AG09309 (cell line): ENCODE results near the gene TIMP4.

Source experiments
- DNase-seq: peaks from one replicate; pipeline ENCODE4 v3.0.0-alpha.2; 2010; ENCODE audit warnings: low read depth
- H3K4me3 ChIP-seq: 2 replicates; pipeline ENCODE4 v1.5.1; 2011; ENCODE audit warnings: mild to moderate bottlenecking, low read depth, low read length, moderate library complexity; ENCODE audit not compliant: control insufficient read depth
- CTCF ChIP-seq: IDR thresholded peaks from 2 replicates; pipeline ENCODE4 v1.5.1; 2011; ENCODE audit warnings: mild to moderate bottlenecking, low read depth, low read length, inconsistent platforms; ENCODE audit not compliant: insufficient read depth, control insufficient read depth; ENCODE audit errors: missing control alignments

Gene TIMP4

DNA sequence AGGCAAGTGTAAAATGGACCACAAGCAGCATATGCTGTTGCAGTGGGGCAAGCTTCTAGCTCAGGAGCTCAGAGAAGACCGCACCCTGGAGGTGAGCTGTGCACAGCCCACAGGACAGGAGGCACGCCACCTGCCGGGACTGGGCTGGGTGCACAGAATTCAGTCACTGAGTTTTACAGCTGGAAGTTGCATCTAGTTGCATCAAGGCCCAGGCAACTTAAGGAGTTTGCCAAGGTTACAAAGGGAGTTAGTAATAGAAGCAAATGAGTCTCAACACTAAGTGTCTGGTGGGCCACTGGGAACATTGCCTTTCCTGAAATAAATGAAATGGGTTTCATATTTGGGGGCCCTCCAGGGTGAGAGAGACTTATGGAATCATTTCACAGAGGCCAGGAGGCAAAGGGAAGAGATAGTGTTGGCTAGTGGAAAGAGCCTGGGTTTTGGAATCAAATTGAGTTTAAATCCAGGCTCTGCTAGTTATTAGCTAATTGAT lies 36.0 kb upstream of the TIMP4 start:
- DNase-seq = no peak
- no peak for TF ChIP-seq CTCF
- H3K4me3 ChIP-seq = no peak overlapping the region

DNA sequence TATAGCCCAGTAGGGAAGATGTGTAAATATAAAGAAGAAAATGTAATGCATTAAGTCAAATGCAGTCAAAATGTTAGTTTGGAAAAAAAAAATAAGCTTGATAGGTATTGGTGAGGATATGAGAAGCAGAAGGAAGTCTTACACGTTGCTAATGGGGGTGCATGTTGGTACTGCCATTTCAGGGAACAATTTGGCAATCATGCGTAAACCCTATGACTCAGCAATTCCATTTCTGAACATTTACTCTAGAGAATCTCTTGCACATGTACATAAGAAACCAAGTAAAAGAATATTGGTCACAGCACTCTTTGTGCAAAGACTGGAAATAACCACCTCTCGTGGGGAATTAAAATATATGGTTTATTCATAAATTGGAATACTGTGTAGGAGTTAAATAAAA lies 35.5 kb upstream of the TIMP4 start:
- no peak for TF ChIP-seq CTCF
- no peak overlapping the region for H3K4me3 ChIP-seq
- peak; percentile 82 for DNase-seq

DNA sequence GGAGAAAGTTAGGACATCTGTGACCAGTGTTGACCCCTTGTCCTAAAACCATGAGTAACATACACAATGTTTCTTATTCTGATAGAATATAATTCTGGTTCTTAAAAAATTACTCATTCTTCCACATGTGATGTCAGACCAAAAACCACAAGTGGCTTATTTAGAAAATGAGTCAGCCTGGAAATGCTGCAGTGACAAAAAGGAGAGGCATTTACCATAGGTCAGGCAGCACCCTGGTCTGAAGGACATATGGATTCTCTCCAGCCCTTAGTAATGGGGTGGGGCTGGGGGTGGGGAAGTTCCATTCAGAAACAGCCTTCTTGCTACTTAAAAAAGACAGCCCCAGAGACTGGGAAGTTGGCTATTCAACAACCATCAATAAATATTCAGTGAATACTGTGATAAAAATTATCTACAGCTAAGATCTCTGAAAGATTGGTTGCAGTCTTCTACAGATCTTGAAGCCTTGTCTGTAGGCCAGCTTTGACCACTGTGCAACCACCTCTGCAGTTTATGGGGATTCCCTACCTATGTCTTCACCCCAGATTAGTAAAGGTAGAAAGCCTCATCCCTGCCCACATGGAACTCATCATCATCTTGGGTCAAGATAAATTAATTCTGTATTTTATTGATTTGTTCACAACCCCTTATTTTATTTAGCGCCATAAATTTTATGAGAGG lies 34.9 kb upstream of the TIMP4 start:
- no peak overlapping the region for H3K4me3 ChIP-seq
- peak; percentile 95 for DNase-seq
- TF ChIP-seq CTCF = no peak

DNA sequence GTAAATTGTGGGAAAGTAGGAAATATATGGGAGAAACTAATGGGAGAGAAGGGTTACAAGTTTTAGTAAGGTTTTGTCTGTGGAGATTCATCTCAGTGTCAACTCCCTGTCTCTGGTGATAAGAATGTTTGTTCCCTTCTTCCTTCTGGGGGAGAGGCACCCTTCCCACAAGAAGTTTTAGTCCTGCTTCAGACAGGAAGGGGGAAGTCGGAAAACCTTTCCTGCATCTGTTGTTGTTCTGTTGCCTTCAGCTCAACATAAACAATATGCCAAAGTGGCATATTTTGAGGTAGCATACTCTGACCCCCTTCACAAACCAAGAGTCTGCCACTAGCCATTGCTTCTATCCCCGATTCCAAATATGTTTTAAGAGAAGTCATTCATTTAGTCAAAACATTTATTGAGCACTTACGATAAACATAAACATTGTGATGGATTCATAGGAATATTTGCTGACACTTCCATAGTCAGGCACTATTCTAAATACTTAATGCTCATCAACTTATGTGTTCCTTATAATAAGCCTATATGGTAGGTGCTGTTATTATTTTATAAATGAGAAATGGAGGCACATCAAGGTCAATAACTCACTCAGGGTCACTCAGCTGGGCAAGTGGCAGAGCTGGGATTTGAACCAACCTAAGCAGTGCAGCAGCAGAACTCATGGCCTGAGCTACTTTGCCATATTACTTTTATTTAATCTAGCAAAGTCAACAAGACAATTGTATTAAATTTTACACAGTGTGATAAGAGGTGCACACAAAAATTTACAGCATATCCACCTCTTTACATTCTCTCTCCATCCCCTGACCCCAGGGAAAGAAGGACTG lies 34.2 kb upstream of the TIMP4 start:
- TF ChIP-seq CTCF = no peak
- H3K4me3 ChIP-seq = no peak overlapping the region

GRCh38 chr3:12192173-12192572 lies 33.5 kb upstream of the TIMP4 start:
- DNase-seq = no peak
- TF ChIP-seq CTCF = no peak
- H3K4me3 ChIP-seq = no peak overlapping the region

More for the DNA sequence above, 34.2 kb upstream of the TIMP4 start:
- no peak for DNase-seq

- no peak for TF ChIP-seq CTCF
- no peak for DNase-seq
- H3K4me3 ChIP-seq = no peak overlapping the region
Measured at GRCh38 chr3:12191559-12191958, 32.8 kb upstream of the TIMP4 start.
